Measurements from ENCODE around the gene STX19. TPM values are rescaled to one million over a fixed set of nuclear protein-coding genes. Genes with fewer than 3 reads are reported as not detected.

The STX19 gene
- total RNA-seq, 4 donors from 2014 or later = 4.9 to 23.5 (median 11.7) TPM

- Histone ChIP-seq H3K27ac (no peak overlapping the region), H3K36me3 (no peaks in the 10 kb centered on the region), H3K4me1 (peaks cover 0 to 13% (median 2%) of the 10 kb centered on the region in 4 donors), H3K9me3 (no peaks in the 10 kb centered on the region), H3K27me3 (no peaks in the 10 kb centered on the region), H3K4me3 (no peak overlapping the region)
- in situ Hi-C loops (cut with MboI; ENCODE audit: low pct_ligation_motif_present in 1 of 4, low pct_unique_long_range_greater_than_20kb in 1 of 4, low sequenced_read_pairs in 3 of 4) = loop anchor here in 1 of 4 donors (5.0 kb wide), 1 partner anchor 69 kb away; no protein-coding TSS in a partner anchor
- WGBS, 2 donors (ENCODE audit: low coverage in 1 of 2) = 81 to 100% methylated on average over 1 to 2 of the region's 2 CpGs
- no peak for DNase-seq
- TF ChIP-seq POLR2AphosphoS5 (IDR thresholded peaks at IDR 0.05) = no peak
- no peak for TF ChIP-seq POLR2A (IDR thresholded peaks at IDR 0.05)
- no peak for TF ChIP-seq CTCF (IDR thresholded peaks at IDR 0.05)
- no peak for TF ChIP-seq EP300 (IDR thresholded peaks at IDR 0.05; ENCODE audit: low read depth)
- intact Hi-C loops (cut with DNase I; ENCODE audit: low total_unique reads) = no loop called here
These were observed 20.1 kb downstream of the STX19 start for GRCh38 chr3:94008253-94008652.

GRCh38 chr3:94004301-94004910 is 24.0 kb downstream of the STX19 start:
- Histone ChIP-seq H3K4me1 (peaks cover 0 to 13% (median 2%) of the 10 kb centered on the region in 4 donors), H3K9me3 (no peaks in the 10 kb centered on the region), H3K27me3 (no peaks in the 10 kb centered on the region), H3K4me3 (peak overlapping the region in 1 of 4 donors; percentile 26), H3K27ac (peak overlapping the region in 1 of 4 donors; percentile 35), H3K36me3 (no peaks in the 10 kb centered on the region)
- 0 to 3% methylated on average over 4 of the region's 4 CpGs for WGBS, 2 donors (ENCODE audit: low coverage in 1 of 2)
- in situ Hi-C loops (cut with MboI; ENCODE audit: low pct_ligation_motif_present in 1 of 4, low pct_unique_long_range_greater_than_20kb in 1 of 4, low sequenced_read_pairs in 3 of 4) = no loop called here
- peak; percentile 63 to 80 (median 76) for TF ChIP-seq CTCF (IDR thresholded peaks at IDR 0.05)
- no peak for TF ChIP-seq POLR2AphosphoS5 (IDR thresholded peaks at IDR 0.05)
- intact Hi-C loops (cut with DNase I; ENCODE audit: low total_unique reads) = loop anchor here (5.0 kb wide), 1 partner anchor 63 kb away; no protein-coding TSS in a partner anchor
- no peak for DNase-seq

DNA sequence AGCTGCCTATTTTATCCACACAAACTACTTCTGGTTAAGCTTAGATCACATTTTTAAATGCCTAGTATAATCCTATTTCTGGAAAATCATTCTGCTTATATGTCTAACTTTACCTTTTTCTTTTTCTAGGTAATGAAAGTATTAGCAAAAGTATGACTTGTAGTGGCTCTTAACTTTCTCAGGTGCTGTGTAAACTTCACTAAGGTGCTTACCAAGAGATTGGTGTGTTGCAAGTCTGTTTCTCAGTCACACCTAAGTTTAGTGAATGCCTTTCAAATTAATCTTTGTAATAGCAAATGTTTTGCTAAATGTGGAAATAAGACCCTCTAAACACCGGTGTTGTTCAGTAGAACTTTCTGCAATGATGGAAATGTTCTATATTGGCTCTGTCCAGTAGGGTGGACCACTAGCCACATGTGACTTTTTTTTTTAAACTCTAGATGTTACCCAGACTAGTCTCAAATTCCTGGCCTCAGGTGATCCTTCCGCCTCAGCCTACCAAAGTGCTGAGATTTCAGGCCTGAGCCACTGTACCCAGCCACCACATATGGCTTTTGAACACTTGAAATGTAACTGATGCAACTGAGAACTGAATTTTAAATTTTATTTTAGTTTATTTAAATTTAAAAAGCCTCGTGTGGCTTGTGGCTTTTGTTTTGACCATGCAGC is 26.4 kb downstream of the STX19 start:
- no peaks in the 10 kb centered on the region for H3K36me3 ChIP-seq
- intact Hi-C loops (cut with DNase I; ENCODE audit: low total_unique reads) (loop anchor here (5.0 kb wide), 1 partner anchor 65 kb away; no protein-coding TSS in a partner anchor), in situ Hi-C loops (cut with MboI; ENCODE audit: low pct_ligation_motif_present in 1 of 4, low pct_unique_long_range_greater_than_20kb in 1 of 4, low sequenced_read_pairs in 3 of 4) (no loop called here)
- H3K4me1 ChIP-seq = peaks cover 0 to 13% (median 2%) of the 10 kb centered on the region in 4 donors
- no peaks in the 10 kb centered on the region for H3K9me3 ChIP-seq
- no peak overlapping the region for H3K27ac ChIP-seq
- H3K27me3 ChIP-seq = no peaks in the 10 kb centered on the region
- no peak overlapping the region for H3K4me3 ChIP-seq
- TF ChIP-seq CTCF (IDR thresholded peaks at IDR 0.05) = no peak
- TF ChIP-seq POLR2AphosphoS5 (IDR thresholded peaks at IDR 0.05) = no peak
- TF ChIP-seq POLR2A (IDR thresholded peaks at IDR 0.05) = no peak
- TF ChIP-seq EP300 (IDR thresholded peaks at IDR 0.05; ENCODE audit: low read depth) = no peak
- DNase-seq = no peak
- WGBS, 2 donors (ENCODE audit: low coverage in 1 of 2) = 83% methylated on average over 3 of the region's 3 CpGs

DNA sequence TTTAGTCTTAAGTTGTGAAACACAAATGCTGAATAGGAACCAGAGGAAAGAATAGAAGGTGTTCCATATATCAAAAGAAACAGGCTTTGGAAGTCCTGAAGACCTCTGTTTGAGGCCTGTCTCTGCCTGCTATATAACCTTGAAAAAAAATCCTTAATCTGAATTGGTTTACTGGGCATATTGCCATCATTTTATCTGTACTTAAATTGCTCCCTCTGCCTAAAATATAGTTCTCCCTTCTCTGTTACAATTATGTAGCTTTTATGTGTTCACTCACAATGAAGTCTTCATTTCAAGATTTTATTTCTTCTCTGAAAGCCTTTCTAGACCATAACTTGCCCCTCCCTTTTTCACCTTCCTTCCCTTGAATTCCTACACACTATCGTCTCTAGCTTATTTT is 27.2 kb downstream of the STX19 start:
- TF ChIP-seq POLR2A (IDR thresholded peaks at IDR 0.05) (no peak), CTCF (IDR thresholded peaks at IDR 0.05) (no peak), POLR2AphosphoS5 (IDR thresholded peaks at IDR 0.05) (no peak), EP300 (IDR thresholded peaks at IDR 0.05; ENCODE audit: low read depth) (no peak)
- no peaks in the 10 kb centered on the region for H3K36me3 ChIP-seq
- in situ Hi-C loops (cut with MboI; ENCODE audit: low pct_ligation_motif_present in 1 of 4, low pct_unique_long_range_greater_than_20kb in 1 of 4, low sequenced_read_pairs in 3 of 4) (no loop called here), intact Hi-C loops (cut with DNase I; ENCODE audit: low total_unique reads) (loop anchor here (5.0 kb wide), 1 partner anchor 66 kb away; no protein-coding TSS in a partner anchor)
- DNase-seq = no peak
- H3K27me3 ChIP-seq = no peaks in the 10 kb centered on the region
- no peak overlapping the region for H3K27ac ChIP-seq
- 50 to 63% methylated on average over 1 of the region's 1 CpG for WGBS, 2 donors (ENCODE audit: low coverage in 1 of 2)
- no peaks in the 10 kb centered on the region for H3K9me3 ChIP-seq
- H3K4me1 ChIP-seq = peaks cover 0 to 13% (median 2%) of the 10 kb centered on the region in 4 donors
- H3K4me3 ChIP-seq = no peak overlapping the region

All from transverse colon (tissue), 4 donors.